ENCODE measurements around the gene CHRNA9. TPM values are rescaled to one million over a fixed set of nuclear protein-coding genes. Genes with fewer than 3 reads are reported as not detected.
A peak's percentile ranks its signal among the peaks of the same experiment; 100 is the strongest.

The CHRNA9 gene
- polyA plus RNA-seq, 1 of the 3 experiments (the other 2 are of a cell fraction), result 0.05 TPM

- no peak overlapping the region for H3K4me3 ChIP-seq (ENCODE audit: low read depth in 2 of 2, low read length in 1 of 2)
- no peaks in the 10 kb centered on the region for H4K20me1 ChIP-seq (ENCODE audit: insufficient read depth)
- ChIA-PET POLR2A (interaction anchor here (0.5 to 1.5 kb wide), 3 partner anchors 9 to 269 kb away, joined by 3 to 16 read pairs (median 3); partner anchors contain the start of genes CHRNA9 and N4BP2), CTCF (interaction anchor here (0.6 to 5.0 kb wide), 35 partner anchors 8 to 1123 kb away, joined by 3 to 65 read pairs (median 3); partner anchors contain the start of genes CHRNA9 and N4BP2)
- H3K4me1 ChIP-seq (ENCODE audit: control insufficient read depth in 1 of 2, insufficient read depth in 2 of 2, low read depth in 1 of 2, low read length in 1 of 2), result peaks cover 13 to 14% of the 10 kb centered on the region in 2 experiments; a peak in 3 of 4 replicates
- no peaks in the 10 kb centered on the region for H3K27me3 ChIP-seq (ENCODE audit: insufficient read depth)
- peak; percentile 67 for DNase-seq
- no peaks in the 10 kb centered on the region for H3K36me3 ChIP-seq (replicated peaks in 1 of 2; ENCODE audit: control insufficient read depth in 1 of 2, insufficient read depth in 2 of 2, low read length in 1 of 2)
- peak overlapping the region in 1 of 2 experiments; percentile 9; a peak in 1 of 4 replicates for H3K27ac ChIP-seq (ENCODE audit: low read depth in 2 of 2, low read length in 1 of 2)
- 2% methylated on average over 2 of the region's 2 CpGs for WGBS (ENCODE audit: low lambda C conversion rate)
- no peak overlapping the region for H2AFZ ChIP-seq (ENCODE audit: low read depth)
- H3K9me3 ChIP-seq, result no peaks in the 10 kb centered on the region
- no peak overlapping the region for H3K4me2 ChIP-seq
- TF ChIP-seq USF1 (IDR thresholded peaks at IDR 0.05; ENCODE audit: borderline replicate concordance, low read depth), result no peak
- TF ChIP-seq CHD2 (IDR thresholded peaks at IDR 0.05; ENCODE audit: low read length, partially characterized antibody), result peak; percentile 34
- TF ChIP-seq FOXJ3 (CRISPR knock-in tag; IDR thresholded peaks at IDR 0.05), result no peak
- peak; percentile 80 for TF ChIP-seq SMC3 (IDR thresholded peaks at IDR 0.05; ENCODE audit: low read depth, low read length)
- peak; percentile 91 for TF ChIP-seq CTCF (IDR thresholded peaks at IDR 0.05)
- TF ChIP-seq ELF1 (IDR thresholded peaks at IDR 0.05), result no peak
- peak; percentile 40 for TF ChIP-seq GATA2 (CRISPR knock-in tag; IDR thresholded peaks at IDR 0.05)
- TF ChIP-seq RAD21 (IDR thresholded peaks at IDR 0.05; ENCODE audit: low read length), result peak; percentile 85
- TF ChIP-seq RCOR1 (IDR thresholded peaks at IDR 0.05; ENCODE audit: low read length), result 0 out of 2 replicates have a peak, but pooled peaks have one; percentile 23
- no peak for TF ChIP-seq REST (IDR thresholded peaks at IDR 0.05; ENCODE audit: low read depth, low read length)
- TF ChIP-seq EP300 (IDR thresholded peaks at IDR 0.05; ENCODE audit: borderline replicate concordance in 1 of 2, low read depth in 1 of 2, low read length in 1 of 2), result peak in 1 of 2 experiments; percentile 17; a peak in 1 of 4 replicates
- H3K79me2 ChIP-seq (ENCODE audit: insufficient read depth), result no peaks in the 10 kb centered on the region
- no peak overlapping the region for H3K9ac ChIP-seq
- no peaks in the 10 kb centered on the region for H3K9me2 ChIP-seq
- peaks cover 4% of the 10 kb centered on the region for H3F3A ChIP-seq (replicated peaks; ENCODE audit: insufficient read depth)
Measured at GRCh38 chr4:40325406-40326019, 9.6 kb upstream of the CHRNA9 start.
